NCI-H1417 treated with DMSO at 0.1 percent for 48 hours (cell line): Measurements from ENCODE around the gene WNT7B.

Experiments
- DNase-seq: peaks from one replicate; lab custom pipeline; 2025; lab: John Stamatoyannopoulos, UW

WNT7B gene

DNA sequence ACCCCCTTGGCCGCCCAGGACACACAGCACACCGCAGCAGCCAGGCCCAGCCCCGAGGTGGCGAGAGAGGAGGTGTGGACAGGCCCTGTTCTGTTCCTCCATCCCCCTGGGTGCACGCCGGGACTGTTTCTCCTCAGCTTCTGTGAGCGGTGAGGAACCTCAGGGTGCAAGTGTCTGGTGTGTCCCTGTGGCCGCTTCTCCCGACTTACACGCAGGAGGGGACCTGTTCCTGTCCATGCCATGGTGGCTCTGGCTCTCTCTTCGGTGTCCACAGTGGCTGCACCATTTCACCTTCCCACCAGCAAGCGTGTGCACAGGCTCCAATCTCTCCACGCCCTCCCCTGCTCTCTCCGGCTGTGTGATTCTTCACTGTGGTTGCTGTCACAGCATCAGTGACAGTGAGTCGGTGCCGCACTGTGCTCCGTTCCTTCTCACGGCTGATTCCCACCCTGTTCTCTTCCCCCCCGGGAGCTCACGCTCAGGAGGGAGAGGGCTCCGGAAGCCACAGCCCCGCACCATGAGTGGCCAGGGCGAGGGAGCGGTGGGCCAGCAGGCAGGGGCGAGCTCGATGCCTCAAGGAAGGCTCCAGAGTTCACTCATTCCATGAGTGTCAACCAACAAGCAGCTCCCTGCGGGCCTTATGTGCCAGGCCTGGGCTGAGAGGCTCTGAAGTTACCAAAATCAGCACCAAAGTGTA is 18.6 kb upstream of the WNT7B start:
- no peak for DNase-seq

DNA sequence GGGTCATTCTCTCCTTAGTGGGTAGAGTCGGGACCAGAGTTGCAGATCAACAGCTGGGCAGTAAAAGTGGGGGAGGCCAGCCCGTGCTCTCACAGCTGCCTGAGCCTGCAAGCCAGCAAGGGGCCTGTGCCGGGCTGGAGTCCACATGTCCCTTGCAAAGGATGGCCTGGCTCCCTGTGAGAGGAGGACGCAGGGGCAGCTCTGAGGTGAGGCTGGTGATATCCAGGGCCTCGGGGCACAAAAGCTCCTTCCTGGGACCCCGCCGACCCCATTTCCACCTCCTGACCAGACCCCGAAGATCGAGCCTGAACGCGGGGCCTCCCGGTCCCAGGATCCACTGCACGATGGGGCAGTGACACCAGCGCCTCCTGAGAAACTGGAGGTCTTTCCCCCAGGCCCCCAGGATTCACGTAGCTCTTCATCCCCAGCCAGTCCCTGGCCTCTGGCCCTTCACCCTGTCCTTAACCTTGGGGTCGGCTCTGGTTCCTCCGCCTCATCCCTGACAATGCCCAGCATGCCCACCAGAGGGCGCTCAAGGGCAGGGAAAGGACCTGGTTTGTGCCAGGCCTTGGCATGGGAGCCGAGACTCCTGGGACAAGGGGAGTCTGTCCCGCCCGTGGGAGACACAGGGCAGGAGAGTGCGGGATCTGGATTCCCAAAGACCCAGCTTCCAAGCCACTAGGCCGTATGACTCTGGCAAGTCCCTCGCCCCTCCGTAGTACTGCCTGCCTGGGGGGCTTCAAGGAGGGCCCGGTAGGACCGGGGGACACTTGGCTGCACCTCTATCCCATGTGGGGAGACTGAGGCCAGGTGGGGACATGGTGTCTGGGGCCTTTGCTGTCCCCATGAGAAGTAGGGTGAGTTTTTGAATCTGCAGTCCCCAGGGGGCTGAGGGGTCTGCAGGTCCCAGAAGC is 17.8 kb upstream of the WNT7B start:
- no peak for DNase-seq

DNA sequence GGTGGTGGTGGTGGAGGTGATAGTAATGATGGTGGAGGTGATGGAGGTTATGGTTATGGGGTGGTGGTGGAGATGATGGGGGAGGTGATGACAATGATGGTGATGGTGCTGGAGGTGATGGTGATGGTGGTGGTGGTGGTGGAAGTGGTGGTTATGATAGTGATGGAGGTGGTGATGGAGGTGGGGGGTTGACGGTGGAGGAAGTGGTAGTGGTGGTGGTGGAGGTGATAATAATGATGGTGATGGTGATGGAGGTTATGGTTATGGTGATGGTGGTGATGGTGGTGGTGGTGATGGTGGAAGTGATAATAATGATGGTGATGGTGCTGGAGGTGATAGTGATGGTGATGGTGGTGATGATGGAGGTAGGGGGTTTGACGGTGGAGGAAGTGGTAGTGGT is 16.9 kb upstream of the WNT7B start:
- DNase-seq = no peak

DNA sequence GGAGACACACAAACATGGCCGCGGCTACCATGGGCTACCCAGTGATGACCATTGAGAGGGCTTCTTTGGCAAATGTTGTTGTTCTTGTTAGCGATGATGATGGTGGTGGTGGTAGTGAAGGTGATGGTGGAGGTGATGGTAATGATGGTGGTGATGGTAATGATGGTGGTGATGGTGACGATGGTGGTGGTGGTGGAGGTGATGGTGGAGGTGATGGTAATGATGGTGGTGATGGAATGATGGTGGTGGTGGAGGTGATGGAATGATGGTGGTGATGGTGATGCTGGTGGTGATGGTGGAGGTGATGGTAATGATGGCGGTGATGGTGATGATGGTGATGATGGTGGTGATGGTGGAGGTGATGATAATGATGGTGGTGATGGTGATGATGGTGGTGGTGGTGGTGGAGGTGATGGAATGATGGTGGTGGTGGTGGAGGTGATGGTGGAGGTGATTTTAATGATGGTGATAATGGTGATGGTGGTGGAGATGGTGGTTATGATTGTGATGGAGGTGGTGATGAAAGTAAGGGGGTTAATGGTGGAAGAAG is 16.3 kb upstream of the WNT7B start:
- no peak for DNase-seq

DNA sequence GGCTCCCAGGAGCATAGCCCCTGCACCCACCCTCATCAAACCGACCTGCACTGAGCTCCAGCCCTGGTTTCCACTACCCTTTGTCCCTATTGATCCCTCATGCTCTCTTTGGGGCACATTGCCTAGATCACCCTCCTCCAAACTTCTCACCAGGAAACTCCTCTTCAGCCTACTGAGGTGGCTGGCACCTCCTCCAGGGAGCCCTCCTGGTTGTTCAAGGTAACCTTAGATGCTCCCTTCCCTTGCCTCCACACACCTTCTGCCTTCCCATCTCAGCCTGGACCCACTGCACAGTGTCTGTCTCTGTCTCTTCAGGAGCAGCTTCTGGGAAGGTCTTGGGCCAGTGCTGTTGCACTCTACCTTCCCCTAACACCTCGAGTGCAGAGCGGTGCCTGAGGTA is 15.8 kb upstream of the WNT7B start:
- no peak for DNase-seq

DNA sequence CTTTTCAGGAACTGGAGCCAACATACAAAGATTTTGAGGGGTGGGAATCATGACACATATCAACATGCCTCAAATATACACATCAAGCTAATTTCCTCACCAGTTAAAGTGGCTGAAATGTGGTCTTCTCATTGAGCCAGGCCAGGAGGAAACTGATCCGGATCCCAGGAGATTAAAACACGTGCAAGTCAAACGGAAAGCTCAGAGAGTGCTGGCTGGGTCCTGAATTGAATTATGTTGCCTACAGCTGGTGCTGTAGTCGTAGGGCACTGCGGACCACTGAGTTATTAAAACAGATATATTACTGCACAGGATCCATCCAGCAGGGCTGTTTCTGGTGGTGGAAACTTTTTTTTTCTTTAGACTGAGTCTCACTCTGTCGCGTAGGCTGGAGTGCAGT is 14.1 kb upstream of the WNT7B start:
- DNase-seq = no peak

DNA sequence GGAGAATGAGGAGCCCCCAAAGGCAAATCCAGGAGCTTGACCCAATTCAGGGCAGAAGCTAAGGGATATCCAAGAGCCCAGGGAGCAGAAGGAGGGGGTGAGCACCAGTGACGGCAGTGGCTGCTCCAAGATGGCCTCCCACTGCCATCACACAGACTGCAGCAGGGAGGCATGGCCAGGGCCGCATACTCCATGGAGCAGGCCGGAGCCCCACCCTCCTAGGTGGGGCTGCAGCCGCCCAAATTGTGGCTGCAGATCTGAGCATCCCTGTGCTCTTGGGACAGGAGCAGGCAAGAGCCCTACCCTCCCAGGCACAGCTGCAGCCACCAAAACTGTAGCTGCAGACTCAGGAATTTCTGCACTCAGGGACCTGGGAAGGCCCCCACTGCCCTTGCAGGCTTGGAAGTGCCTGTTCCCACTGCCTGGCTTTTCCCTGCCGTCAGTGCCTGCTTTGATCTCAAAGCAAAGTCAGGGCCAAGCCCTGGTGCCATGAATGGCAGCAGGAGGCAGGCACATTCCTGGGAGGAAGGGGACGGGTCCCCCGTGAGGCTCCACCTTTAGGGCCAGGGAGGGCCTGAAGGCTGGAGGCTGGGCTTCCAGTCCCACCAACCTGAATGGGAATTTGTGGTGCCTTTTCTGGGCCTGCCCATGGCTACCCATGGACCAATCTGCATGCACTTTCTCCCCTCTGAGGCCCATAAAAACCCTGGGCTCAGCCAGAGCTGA is 10.3 kb upstream of the WNT7B start:
- no peak for DNase-seq

DNA sequence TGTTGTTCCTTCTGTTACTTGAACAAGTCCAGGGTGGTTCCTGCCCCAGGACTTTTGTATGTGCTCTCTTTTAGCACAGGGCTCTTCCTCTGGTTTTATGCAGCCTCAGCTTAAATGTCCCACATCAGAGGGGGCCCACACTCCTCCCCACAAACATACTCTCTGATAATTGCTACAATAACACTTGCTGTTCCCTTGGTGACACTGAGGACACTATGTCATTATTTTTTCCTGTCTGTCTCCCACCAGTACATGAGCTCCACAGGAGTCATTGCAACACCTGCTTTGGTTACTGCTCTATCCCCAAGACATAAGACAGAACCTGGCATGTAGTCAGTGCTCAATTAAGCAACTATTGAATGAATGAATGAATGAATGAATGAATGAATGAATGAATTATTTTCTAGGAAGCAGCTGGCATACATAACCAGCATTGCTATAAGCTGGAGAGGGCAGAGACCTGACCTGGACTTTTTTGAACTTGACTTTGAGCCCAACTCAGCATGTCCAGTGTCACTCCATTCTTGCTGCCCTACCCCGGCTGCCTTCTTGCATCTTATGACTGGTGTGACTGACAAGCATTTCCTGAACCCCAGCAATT is 7.5 kb upstream of the WNT7B start:
- DNase-seq = no peak

DNA sequence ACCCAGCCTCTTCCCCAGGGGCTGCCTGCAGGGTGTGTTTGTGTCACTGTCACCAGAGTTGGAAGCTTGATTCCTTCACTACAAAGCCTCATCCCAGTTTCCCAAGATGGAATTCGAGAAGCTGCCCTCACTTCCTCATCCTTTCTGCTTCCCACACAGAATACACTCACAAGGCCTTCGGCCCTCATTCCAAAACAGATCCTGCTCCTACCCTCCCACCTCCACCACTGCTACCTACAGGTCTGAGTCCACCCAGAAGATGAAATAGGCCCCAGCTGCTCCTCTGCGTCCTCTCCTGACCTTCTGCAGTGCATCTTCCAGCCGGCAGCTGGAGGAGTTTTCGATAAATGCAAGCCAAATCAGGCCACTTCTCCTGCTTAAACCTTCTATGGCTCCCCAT is 6.8 kb upstream of the WNT7B start:
- no peak for DNase-seq

DNA sequence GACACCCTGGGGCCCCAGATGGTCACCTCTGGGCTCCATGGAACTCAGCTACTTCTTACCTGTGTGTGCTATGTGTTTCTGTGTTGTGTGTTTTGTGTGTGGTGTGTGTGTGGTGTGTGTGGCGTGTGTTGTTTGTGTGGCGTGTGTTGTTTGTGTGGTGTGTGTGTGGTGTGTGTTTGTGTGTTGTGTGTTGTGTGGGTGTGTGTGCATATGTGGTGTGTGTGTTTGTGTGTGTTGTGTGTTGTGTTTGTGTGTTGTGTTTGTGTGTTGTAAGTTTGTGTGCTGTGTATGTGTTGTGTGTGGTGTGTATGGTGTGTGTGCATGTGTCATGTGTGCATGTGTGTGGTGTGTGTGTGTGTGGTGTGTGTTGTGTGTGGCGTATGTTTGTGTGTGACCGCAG is 3.8 kb upstream of the WNT7B start:
- DNase-seq = no peak

DNA sequence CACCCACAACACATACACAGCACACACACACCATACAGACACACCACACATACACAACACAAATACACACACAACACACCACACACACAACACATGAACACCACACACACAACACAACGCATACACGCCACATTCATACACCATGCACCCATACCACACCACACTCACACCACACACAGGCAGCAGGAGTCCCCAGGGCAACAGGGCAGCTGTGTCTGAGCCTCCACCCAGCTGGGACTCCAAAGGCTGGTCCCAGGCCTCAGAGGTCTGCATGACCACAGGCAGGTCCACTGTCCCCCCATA is 3.3 kb upstream of the WNT7B start:
- no peak for DNase-seq

DNA sequence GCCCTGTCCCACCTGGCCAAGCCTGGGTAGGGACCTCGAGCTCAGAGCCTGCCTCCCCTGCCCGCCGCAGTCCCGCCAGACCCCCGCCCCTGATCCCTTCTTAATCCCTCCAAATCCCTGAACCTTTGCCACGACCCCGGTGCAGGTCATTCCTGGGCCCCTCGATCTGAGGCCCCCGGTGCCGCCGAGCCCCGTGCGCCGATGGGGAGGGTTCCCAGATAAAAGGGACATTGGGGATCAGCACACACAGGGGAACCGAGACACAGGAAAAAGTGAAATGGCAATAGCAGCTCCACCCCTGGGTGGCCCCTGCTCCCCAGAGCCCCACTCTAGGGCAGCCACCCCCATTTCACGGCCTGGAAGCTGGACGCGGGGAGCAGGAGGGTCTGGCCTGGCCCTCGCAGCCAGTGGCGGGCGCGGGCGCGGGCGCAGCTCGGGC is 1.3 kb upstream of the WNT7B start:
- DNase-seq = no peak

DNA sequence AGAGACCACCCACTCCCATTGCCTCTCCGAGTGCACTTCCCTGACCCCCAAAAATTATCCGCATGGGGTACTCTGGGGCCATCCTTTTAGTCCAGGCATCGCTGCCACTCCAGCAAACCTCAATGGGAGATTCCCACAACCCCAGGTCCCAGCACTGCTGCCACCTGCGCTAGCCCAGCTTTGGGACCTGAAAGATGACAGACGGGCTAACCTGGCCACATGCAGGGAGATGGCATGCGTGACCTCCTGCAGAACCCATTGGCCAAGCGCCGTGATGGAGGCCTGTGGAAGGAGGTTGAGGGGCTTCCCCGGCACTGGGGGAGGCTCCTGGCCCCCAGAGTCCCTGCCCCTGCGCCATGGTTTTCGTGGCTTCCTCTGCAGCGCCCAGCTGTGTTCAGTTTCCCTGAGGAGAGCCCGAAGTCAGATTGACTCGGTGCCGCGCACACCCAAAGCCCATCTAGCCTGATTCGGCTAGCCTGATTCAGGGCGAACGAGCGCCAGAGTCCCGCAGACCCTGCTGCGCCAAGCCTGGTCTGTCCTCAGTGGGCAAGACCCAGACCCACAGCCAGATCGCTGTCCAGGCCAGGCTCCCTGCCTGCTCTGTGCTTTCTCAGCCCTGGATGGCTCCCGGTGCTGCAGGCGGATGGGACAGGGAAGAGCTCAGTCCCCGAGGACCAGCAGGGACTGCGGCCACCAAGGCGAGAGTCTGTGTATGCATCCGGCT is 751 bp upstream of the WNT7B start:
- no peak for DNase-seq

DNA sequence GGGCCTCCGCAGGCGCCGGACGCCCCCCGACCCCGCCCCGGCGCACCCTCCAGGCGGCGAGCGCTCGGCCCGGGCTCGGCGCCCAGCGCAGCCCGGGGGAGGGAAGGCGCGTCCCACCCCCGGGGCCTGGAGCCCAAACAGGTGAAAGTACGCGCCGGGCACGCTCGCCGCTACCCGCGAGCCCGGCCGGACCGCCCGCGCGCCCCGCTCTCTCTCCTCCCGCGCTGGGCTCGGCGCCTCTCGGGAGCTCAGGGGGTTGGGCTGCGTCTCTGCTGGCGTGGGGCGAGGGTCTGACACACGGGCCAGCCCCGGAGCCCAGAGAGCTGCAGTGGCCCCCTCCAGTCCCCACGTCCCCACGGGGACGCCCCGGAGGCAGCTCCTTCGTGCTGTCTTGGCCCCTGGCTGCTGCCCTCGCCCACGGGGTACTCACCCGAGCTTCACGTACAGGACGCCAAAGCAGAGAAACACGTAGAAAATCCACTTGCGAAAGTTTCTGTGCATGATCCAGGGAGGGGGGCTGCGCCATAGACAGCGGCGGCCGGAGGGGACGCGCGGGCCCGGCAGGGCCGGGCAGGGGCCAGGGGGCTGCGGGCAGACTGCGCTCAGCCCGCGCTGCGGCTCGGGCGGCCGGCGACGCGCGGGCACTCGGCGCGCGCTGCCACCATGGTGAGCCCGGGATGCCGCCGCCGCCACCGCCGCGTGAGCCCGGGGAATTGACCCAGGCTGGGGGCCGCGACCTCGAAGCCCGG is 534 bp downstream of the WNT7B start:
- DNase-seq = no peak

DNA sequence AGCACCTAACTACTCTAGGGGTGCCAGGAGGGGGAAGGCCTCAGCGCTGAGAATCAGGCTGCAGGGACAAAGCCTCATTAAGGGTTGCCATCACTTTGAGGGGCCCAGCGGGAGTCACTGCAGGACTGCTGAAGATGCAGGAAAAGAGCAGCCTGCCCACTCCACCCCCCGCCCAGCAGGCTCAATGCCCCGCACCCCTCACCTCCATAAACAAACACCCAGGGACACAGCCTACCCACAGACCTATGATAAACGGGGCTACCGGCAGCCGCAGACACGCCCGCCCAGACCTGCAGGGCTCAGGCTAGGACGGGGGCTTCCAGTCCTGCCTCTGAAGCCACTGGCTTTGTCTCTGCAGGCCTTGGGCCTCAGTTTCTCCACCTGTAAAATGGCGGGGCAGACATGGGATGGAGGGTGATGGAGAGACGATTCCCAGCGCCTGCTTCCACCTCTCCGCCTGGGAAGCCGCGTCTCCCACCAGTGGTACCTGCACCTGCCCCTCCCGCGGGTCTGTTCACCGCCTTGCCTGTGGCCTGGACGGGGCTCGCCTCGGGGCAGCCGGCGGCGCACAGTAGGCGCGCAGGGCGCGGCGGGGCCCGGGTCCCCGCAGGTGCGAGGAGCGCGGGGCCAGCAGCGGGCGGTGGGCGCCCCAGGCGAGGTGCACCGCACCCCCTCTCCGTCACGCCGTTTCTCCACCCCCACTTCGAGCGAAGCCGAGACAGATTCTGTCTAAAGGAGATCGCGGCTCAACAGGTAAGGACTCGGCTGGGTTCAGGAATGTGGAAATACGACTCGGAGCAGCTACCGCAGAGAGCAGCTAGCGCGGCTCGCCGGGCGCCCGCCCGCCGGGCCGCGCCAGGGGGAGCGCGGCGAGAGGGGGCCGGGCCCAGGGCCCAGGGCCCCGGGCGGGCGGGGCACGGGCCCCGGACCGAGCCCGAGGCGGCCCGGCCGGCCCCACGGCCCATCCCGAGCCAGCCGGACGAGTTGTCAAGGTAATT is 1.5 kb downstream of the WNT7B start:
- no peak for DNase-seq

DNA sequence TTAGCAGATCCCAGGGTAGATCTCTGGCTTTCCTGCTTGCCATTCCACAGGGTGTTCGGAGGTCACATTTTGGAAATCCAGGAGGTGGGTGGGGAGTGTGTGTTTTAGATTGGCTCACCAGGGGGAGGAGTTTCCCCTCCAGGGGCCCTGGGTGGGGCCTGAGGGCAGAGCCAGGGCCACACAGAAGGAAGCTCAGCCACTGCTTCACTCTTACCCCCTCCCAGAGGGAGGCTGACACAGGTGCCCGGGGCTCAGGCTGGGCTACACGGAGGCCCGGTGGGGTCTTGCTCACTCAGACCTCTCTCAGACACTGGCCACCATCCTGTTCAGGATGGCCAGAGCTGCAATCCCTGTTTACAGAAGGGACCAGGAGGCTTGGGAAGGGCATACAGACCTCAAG is 2.5 kb downstream of the WNT7B start:
- no peak for DNase-seq

DNA sequence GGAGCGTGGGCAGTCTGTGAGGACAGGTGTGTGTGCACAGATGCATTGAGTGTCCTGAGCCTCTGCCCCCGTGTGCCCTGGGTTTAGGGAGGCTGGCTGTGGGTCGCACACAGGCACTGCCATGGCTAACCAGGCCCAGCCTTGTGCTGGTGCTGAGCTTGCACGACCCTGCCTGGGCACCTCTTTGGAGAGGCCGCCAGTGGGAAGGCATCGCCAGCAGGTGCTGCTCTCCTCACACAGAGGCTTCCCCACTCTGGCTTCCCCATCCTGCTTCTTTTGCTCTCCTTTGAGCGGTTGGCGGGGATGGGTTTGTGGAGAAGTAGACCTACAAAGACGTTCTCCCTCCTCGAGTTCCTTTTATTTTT is 4.1 kb downstream of the WNT7B start:
- no peak for DNase-seq

DNA sequence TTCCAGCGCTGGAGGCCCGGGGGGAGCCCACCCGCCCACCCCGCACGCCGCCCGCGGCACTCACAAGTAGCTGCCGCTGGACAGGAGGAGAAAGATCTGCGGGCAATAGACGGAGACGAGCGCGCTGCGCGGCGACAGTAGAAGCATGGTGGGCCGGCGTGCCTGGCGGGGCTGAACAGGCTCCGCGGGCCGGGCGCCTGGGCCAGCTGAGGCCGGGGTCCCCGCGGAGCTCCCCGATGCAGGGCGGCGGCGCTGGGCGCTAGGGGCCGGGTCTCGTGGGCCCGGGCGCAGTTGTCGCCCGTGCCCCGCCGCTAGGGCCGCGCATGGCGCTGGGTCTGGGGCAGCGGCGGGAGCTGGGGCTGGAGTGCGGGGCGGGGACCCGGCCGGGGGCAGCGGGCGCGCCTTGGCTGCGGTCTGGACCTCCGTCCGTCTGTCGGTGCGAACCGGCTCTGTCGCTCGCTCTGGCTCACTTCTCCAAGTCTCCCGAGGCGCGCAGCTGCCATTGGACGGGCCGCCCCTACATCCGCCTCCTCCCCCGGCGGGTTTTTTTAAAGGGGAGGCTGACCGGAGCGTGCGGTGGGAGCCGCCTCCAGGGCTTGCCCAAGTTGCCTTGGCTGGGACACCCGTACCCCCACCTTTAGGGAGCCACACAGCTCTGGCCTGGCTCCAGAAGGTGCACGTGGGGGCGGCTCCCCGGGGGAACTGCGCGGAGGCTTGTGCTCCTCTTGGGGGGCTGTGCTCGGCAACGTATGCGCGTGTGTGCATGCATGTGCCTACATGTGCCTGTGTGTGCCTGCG is 4.7 kb downstream of the WNT7B start:
- no peak for DNase-seq
